Activated T-cell treated with anti-CD3 and anti-CD28 coated beads, Interleukin-2, amount 50 U/mL, for 4 hours (primary cell): Measurements from ENCODE around the gene UBA3. TPM values are rescaled to one million over a fixed set of nuclear protein-coding genes. Genes with fewer than 3 reads are reported as not detected.

Experiments
- total RNA-seq, 3 donors: library from RNA; stranded (reverse); gene quantifications; one replicate each; pipeline ENCODE4 v1.2.1, GENCODE V29; 2021

Gene UBA3
- total RNA-seq, 3 donors from 2014 or later: 59.3 to 62.6 (median 61.6) TPM

Other genes starting within 250 kb of the UBA3 start
- gene TAFA4, start 147.8 kb downstream of the UBA3 start, total RNA-seq: not detected
- 10 to 100 TPM; 10.4 to 11.5 (median 10.5) TPM for gene EOGT, start 66.7 kb downstream of the UBA3 start, total RNA-seq
- 10 to 100 TPM; 21.0 to 27.4 (median 23.6) TPM for gene TMF1, start 28.0 kb downstream of the UBA3 start, total RNA-seq
- gene ARL6IP5, start 4.6 kb upstream of the UBA3 start, total RNA-seq: 10 to 100 TPM; 50.1 to 58.6 (median 58.5) TPM
- not detected for gene LMOD3, start 42.2 kb upstream of the UBA3 start, total RNA-seq